Measurements from ENCODE around the gene TPP1.

The TPP1 gene

GRCh38 chr11:6648501-6648900, 29.3 kb upstream of the TPP1 start:
- Histone ChIP-seq H3K4me1 (no peaks in the 10 kb centered on the region), H3K36me3 (ENCODE audit: control insufficient read depth, insufficient read depth, low read length) (no peaks in the 10 kb centered on the region), H3K4me3 (ENCODE audit: low read depth, low read length) (no peak overlapping the region), H3K4me2 (ENCODE audit: low read length) (no peak overlapping the region), H3K27ac (no peak overlapping the region), H3K9ac (no peak overlapping the region), H2AFZ (no peak overlapping the region), H3K9me3 (ENCODE audit: control insufficient read depth, low read length) (no peaks in the 10 kb centered on the region), H3K27me3 (ENCODE audit: control insufficient read depth, insufficient read depth, low read length) (no peaks in the 10 kb centered on the region), H3K79me2 (no peaks in the 10 kb centered on the region)
- TF ChIP-seq, protein P1, sequence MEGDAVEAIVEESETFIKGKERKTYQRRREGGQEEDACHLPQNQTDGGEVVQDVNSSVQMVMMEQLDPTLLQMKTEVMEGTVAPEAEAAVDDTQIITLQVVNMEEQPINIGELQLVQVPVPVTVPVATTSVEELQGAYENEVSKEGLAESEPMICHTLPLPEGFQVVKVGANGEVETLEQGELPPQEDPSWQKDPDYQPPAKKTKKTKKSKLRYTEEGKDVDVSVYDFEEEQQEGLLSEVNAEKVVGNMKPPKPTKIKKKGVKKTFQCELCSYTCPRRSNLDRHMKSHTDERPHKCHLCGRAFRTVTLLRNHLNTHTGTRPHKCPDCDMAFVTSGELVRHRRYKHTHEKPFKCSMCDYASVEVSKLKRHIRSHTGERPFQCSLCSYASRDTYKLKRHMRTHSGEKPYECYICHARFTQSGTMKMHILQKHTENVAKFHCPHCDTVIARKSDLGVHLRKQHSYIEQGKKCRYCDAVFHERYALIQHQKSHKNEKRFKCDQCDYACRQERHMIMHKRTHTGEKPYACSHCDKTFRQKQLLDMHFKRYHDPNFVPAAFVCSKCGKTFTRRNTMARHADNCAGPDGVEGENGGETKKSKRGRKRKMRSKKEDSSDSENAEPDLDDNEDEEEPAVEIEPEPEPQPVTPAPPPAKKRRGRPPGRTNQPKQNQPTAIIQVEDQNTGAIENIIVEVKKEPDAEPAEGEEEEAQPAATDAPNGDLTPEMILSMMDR (IDR thresholded peaks at IDR 0.05), result no peak

GRCh38 chr11:6647836-6648235, 28.6 kb upstream of the TPP1 start:
- Histone ChIP-seq H2AFZ (no peak overlapping the region), H3K4me2 (ENCODE audit: low read length) (no peak overlapping the region), H3K9me3 (ENCODE audit: control insufficient read depth, low read length) (no peaks in the 10 kb centered on the region), H3K9ac (no peak overlapping the region), H3K4me3 (ENCODE audit: low read depth, low read length) (no peak overlapping the region), H3K4me1 (no peaks in the 10 kb centered on the region), H3K79me2 (no peaks in the 10 kb centered on the region), H3K27ac (peak overlapping the region; percentile 54), H3K27me3 (ENCODE audit: control insufficient read depth, insufficient read depth, low read length) (no peaks in the 10 kb centered on the region), H3K36me3 (ENCODE audit: control insufficient read depth, insufficient read depth, low read length) (no peaks in the 10 kb centered on the region)
- TF ChIP-seq, protein P1 (IDR thresholded peaks at IDR 0.05), result no peak

DNA sequence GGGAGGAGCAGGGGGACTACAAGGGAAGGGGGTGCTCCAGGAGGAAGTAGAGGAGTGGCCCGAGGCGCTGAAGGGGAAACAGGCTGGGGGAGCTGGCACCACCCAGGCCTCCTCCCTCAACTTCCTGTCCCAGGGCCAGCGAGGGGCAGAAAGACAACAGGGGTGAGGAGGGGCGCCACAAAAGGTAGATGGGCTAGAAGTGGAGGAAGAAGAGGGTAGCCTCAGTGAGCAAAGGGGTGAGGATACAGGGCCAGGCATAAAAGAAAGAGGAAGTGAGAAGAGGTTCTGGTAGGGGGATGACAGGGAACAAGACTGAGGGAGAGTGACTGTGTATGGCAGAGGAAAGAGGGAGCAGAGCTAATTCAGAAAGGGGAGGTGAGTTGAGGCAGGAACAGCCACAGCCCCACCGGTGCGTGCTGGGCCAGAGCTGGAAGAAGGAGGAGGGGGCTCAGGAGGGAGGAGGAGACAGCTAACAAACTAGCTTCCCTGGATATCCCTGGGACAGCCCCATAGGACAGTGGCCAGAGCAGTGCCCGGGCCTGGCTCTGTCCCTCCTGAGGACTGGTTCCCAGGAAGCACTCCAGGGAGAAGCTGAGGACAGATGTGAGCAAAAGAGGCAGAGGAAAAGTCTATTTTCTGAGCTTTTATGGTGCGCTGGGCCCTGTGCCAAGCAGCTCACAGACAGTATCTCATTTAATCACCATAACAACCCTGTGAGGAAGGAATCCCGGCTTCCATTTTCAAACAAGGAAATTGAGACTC, 27.9 kb upstream of the TPP1 start:
- no peaks in the 10 kb centered on the region for H3K79me2 ChIP-seq
- H3K27me3 ChIP-seq (ENCODE audit: control insufficient read depth, insufficient read depth, low read length), result no peaks in the 10 kb centered on the region
- no peaks in the 10 kb centered on the region for H3K36me3 ChIP-seq (ENCODE audit: control insufficient read depth, insufficient read depth, low read length)
- H3K9me3 ChIP-seq (ENCODE audit: control insufficient read depth, low read length), result no peaks in the 10 kb centered on the region
- peak overlapping the region; percentile 54 for H3K27ac ChIP-seq
- H3K9ac ChIP-seq, result no peak overlapping the region
- no peak overlapping the region for H2AFZ ChIP-seq
- H3K4me1 ChIP-seq, result no peaks in the 10 kb centered on the region
- no peak overlapping the region for H3K4me2 ChIP-seq (ENCODE audit: low read length)
- H3K4me3 ChIP-seq (ENCODE audit: low read depth, low read length), result no peak overlapping the region
- TF ChIP-seq, protein P1 (IDR thresholded peaks at IDR 0.05), result no peak

DNA sequence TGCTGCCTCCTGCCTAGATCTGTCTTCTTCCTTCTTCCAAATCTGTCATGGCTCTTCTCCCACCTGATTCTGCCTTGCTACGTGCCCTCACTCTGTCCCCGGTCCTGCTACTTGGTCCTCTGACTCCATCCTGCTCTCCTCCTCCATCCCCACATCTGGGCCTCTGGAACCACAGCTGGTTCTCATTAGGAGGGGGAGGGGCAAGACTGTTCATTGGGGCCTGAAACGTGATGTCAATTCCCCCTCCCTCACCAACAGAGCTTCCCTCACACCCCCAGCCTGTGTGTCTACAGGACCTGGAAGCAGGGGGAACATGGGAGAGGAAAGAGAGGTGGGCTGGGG, 27.3 kb upstream of the TPP1 start:
- H3K4me3 ChIP-seq (ENCODE audit: low read depth, low read length), result no peak overlapping the region
- H3K9me3 ChIP-seq (ENCODE audit: control insufficient read depth, low read length), result no peaks in the 10 kb centered on the region
- H3K79me2 ChIP-seq, result no peaks in the 10 kb centered on the region
- H3K4me1 ChIP-seq, result no peaks in the 10 kb centered on the region
- H3K36me3 ChIP-seq (ENCODE audit: control insufficient read depth, insufficient read depth, low read length), result no peaks in the 10 kb centered on the region
- H3K9ac ChIP-seq, result no peak overlapping the region
- TF ChIP-seq, protein P1 (IDR thresholded peaks at IDR 0.05), result no peak
- no peaks in the 10 kb centered on the region for H3K27me3 ChIP-seq (ENCODE audit: control insufficient read depth, insufficient read depth, low read length)
- H3K4me2 ChIP-seq (ENCODE audit: low read length), result no peak overlapping the region
- peak overlapping the region; percentile 54 for H3K27ac ChIP-seq
- H2AFZ ChIP-seq, result no peak overlapping the region

DNA sequence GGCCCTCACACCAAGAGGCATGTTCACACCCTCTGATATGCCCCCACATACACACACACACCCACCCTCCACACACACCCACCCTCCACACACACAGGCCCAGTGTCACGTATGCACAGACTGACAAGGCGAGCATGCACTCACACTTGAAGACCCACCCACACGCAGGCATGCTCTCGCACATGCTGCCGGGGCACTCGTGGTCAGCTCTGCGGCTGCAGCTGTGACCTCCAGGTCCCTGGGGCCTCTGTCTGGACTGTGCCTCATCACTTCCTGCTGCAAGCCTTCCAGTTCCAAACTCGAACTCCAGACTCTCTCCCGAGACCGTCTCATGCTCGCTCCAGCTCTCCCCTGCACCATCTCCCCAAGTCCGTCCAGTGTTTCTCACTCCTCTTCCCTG, 26.8 kb upstream of the TPP1 start:
- H3K36me3 ChIP-seq (ENCODE audit: control insufficient read depth, insufficient read depth, low read length), result no peaks in the 10 kb centered on the region
- no peaks in the 10 kb centered on the region for H3K27me3 ChIP-seq (ENCODE audit: control insufficient read depth, insufficient read depth, low read length)
- no peaks in the 10 kb centered on the region for H3K79me2 ChIP-seq
- TF ChIP-seq, protein P1 (IDR thresholded peaks at IDR 0.05), result no peak
- H2AFZ ChIP-seq, result no peak overlapping the region
- no peak overlapping the region for H3K4me3 ChIP-seq (ENCODE audit: low read depth, low read length)
- no peaks in the 10 kb centered on the region for H3K9me3 ChIP-seq (ENCODE audit: control insufficient read depth, low read length)
- no peak overlapping the region for H3K9ac ChIP-seq
- no peak overlapping the region for H3K4me2 ChIP-seq (ENCODE audit: low read length)
- no peaks in the 10 kb centered on the region for H3K4me1 ChIP-seq
- H3K27ac ChIP-seq, result no peak overlapping the region
